A673 (cell line): ENCODE results near the gene NLGN3.

Experiments used
- CTCF ChIP-seq: fragments of 300-800, 200-600 bp; sonication (generic); conservative IDR thresholded peaks from 2 replicates; pipeline ENCODE4 v1.5.1; 2017; ENCODE audit warnings: low read depth, mild to moderate bottlenecking, antibody characterized with exemption, low read length, moderate library complexity, mixed read lengths
- EZH2 ChIP-seq: fragments of 200-600 bp; sonication (generic); IDR thresholded peaks from 2 replicates; pipeline ENCODE4 v1.6.1; 2017; ENCODE audit warnings: borderline replicate concordance, low read depth, mild to moderate bottlenecking, mixed read lengths, antibody characterized with exemption, low read length; ENCODE audit not compliant: poor library complexity, severe bottlenecking

- TF ChIP-seq CTCF, result no peak
- TF ChIP-seq EZH2, result no peak
Measured at GRCh38 chrX:71175531-71175930, 30.9 kb downstream of the NLGN3 start.
